Esophagus mucosa (tissue), 1 donor: ENCODE data around the gene POLR3E. TPM values are rescaled to one million over a fixed set of nuclear protein-coding genes. Genes with fewer than 3 reads are reported as not detected.

Experiments used
- ATAC-seq: fragments of 200-7000 bp; cut with Tn5 transposase; one replicate; pipeline ENCODE4 v1.9.1; 2020
- total RNA-seq: library from RNA; stranded (reverse); gene quantifications from one replicate; pipeline ENCODE4 v1.2.4, GENCODE V29; 2023
- donor health status: DM: yes; HTN: yes; CAD: no.

The POLR3E gene
- total RNA-seq, 1 donor from 2014 or later, result 28.2 TPM

DNA sequence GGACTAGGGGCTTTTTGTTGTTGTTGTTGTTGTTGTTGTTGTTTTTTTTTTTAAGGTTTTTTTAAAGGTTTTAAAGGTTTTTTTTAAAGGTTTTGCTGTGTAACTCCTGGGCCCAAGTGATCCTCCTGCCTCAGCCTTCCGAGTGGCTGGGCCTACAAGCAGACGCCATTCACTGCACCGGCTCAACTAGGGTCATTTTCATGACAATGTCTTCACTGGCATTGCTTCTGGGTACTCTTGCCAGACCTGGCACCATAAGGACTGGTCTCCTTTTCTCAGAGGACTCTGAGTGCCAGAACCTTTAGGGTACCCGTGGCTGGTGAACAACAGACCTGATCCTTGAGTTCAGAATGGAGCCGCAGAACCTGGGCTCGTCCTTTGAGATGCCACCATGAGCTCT lies 20.4 kb downstream of the POLR3E start:
- ATAC-seq, result no peak

- no peak for ATAC-seq
Measured at GRCh38 chr16:22318690-22319358, 21.6 kb downstream of the POLR3E start.

DNA sequence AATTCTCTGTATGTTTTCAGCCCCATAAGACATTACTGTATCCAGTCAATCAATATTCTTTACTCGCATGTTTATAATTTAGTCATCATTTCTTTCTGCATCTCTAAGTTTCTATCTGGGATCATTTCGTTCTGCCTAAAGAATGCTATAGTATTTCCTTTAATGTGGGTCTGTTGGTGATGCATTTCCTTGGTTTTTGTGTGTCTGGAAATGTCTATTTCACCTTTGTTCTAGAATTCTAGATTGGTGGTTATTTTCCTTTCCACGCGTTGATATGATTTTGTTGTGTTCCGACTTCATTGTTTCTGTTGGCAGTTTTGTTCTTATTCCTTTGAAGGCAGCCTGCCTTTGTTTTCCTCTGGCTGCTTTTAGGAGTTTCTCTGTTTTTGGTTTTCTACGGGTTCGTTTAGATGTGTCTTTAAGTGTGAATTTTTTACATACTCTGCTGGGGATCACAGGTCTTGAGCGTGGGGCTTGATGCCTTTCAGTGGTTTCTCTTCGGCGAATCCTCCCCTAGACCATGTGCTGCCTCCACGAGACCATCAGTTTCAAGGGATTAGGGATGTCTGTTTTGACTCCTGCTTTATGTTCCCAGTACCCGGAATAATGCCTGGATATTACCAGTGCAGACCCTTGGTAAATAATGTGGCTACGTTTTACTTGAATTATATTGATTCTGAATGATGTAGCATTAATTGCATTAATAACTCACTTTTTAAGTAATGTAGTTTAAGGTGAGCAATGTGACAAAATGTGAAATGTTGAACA lies 23.5 kb downstream of the POLR3E start:
- no peak for ATAC-seq

GRCh38 chr16:22321340-22322001 lies 24.3 kb downstream of the POLR3E start:
- peak; percentile 77 for ATAC-seq

DNA sequence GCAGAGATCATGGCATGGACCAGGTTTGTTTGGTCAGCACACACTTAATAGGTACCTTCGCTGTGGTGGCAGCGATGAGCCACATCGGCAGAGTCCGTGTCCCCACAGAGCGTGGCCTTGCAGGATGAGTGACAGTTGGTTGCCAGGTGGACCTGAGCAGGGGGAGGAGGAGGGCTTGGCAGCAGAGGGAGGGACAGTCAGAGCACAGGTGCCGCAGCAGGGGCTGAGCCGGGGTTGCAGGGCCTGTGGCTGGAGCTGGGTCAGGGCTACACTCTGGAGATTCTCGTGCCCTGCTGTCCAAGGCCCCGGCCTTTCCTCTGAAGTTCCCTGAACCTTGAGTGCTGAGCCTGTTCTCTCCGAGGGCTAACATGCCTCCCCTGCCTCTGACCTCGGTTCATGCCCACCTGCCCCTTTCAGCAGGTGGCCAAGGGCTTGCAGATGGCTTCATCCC lies 24.8 kb downstream of the POLR3E start:
- no peak for ATAC-seq

GRCh38 chr16:22322741-22323140 lies 25.5 kb downstream of the POLR3E start:
- ATAC-seq, result no peak

GRCh38 chr16:22323173-22323958 lies 26.2 kb downstream of the POLR3E start:
- ATAC-seq, result no peak

DNA sequence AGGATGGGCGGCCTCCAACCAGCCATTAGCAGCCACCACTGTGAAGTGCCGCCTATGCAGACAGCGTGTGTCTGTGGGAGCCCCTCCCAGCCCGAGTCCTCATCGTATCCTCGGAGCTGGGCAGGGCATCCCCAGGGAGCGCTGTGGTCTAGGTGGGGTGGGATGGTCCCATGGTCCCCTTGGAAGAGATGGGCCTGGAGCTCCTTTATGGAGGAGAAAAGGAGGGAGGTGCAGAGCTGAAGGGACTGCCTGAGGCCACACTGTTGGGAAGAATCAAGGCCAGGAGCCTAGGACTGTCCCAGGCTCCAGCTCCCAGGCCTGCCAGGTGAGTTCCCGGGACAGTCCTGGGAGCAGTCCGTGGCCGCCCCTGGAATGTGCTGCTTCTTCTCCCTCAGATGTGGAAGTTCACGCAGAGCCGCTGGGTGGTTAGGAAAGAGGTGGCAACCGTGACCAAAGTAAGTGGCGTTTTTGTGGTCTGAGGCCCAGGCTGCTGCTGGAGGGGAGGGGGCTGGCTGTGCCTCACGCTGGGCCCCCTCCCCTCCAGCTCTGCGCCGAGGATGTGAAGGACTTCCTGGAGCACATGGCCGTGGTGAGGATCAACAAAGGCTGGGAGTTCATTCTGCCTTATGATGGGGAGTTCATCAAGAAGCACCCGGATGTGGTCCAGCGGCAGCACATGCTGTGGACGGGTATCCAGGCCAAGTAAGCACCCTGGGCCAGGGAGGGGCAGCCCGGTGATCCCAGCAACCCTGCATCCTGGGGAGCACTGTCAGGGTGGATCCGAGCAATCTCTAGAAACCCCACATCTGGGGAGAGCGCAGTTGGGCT lies 27.0 kb downstream of the POLR3E start:
- ATAC-seq, result no peak

DNA sequence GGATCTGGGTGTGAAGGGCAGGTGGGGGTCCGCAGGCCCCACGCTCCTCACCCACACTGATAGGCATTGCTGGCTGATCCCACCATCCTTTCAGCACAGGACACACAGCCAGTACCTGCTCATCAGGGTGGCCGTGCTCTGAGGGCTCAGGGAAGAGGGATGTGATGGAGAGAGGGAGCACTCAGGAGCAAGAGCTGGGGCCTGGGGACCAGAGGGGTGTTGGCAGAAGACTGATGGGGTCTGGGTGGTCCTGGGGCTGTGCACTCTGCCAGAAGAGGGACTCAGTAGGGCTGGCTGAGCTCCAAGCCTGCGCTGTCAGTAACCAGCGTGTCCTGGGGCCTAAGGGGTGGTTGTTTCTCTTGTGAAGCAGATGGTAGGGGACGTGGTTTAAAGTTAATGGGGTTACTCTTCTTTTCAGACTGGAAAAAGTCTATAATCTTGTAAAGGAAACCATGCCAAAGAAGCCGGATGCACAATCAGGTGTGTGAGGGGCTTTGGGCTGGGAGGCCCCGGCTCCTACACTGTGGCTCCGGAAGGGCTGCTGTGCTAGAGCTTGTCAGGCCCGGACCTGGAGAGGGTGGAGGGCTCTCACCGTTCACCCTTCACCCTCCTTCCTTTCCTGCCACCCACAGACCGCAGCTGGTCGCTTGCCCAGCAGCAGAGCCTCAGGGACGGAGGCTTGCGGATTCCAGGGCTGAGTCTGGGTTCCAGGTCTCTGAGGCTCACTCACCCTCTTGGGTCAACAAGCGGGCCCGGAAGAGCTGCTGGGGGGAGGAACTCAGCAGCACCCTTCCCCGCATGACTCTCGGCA lies 27.8 kb downstream of the POLR3E start:
- no peak for ATAC-seq

DNA sequence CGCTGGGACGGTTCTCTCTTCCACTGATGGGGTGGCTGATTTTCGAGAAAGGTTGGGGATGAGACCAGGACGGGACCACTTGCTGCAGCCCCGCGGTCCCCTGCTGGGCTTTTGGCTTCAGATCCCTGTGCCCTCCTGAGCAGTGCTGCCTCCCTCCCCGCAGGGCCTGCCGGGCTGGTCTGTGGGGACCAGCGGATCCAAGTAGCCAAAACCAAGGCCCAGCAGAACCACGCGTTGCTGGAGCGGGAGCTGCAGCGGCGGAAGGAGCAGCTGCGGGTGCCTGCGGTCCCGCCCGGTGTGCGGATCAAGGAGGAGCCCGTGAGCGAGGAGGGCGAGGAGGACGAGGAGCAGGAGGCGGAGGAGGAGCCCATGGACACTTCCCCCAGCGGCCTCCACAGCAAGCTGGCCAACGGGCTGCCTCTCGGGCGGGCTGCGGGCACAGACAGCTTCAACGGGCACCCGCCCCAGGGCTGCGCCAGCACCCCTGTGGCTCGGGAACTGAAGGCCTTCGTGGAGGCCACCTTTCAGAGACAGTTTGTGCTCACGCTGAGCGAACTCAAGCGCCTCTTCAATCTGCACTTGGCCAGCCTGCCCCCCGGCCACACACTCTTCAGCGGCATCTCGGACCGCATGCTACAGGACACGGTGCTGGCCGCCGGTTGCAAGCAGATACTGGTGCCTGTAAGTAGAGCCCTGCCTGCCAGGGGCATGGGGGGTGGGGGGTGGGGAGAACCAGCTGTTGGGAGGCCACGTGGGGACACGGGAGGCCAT lies 28.6 kb downstream of the POLR3E start:
- no peak for ATAC-seq

- no peak for ATAC-seq
Measured at GRCh38 chr16:22326369-22326652, 29.1 kb downstream of the POLR3E start.

DNA sequence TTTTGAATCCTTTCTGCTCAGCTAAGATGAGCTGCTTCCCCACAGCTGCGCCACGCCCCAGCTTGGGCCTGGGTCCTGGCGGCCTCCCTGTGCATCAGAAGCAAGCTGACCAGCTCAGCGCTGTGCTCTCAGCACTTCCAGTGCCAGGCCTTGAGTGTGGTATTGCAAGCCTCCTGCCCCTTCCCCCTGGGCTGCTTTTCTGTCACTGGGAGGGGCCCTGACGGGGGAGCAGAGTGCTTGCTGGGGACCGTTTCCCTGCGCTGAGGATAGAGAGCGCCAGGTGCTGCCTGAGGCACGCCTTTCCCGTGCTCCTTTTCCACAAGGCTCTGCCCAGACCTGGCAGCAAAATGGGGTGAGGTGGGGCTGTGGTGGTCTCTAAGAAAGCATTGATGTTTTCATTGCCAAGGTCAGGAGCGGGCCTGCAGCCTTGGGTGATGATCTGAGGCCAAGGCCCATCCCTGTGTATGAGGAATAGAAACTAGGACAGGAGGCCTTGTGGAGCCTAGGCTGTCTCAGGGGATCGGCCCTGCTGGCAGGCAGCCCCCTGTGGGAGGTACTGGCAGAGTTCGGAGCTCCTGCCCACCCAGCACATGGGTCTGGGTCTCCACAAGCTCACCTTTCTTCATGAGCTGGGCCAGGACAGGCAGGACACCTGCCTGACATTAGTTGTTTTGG lies 29.7 kb downstream of the POLR3E start:
- no peak for ATAC-seq

DNA sequence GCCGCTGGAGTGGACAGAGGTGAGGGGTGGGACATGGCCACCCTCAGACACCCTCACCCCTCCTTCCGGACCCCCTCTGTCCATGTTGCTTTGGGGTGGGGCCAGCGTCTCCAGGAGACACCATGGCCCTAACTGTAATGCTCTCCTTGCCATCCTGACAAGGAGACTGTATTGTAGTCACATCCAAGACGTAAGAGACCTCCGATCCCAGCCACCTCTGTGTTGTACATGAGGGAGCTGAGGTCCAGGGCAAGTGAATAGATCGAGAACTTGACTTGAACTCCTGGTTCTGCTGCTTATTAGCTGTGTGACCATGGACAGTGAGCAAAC lies 30.2 kb downstream of the POLR3E start:
- no peak for ATAC-seq

- ATAC-seq, result no peak
Measured at GRCh38 chr16:22328081-22328725, 31.0 kb downstream of the POLR3E start.

DNA sequence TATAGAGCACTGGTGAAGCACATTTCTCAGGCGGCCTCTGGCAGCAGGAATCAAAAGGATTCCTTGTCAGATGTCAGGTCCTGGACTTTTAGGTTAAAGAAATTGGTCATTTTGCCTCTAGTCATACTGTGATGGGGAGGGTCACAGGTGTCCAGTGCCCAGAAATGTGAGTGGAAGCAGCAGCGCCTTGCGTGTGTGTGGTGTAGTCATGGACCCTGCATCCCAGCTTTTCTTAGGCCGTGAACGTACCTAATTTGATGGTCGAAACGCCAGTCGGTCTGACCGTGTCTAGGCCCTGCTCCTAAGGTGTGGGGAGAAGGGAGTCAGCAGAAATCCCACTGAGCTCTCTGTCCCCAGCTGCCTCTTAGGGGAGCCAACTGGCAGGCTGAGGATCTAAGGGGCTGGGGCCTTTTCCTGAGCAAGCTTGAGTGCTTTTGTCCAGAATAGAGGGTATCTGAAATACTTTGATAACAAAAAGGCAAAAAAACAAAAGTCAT lies 32.0 kb downstream of the POLR3E start:
- ATAC-seq, result no peak

DNA sequence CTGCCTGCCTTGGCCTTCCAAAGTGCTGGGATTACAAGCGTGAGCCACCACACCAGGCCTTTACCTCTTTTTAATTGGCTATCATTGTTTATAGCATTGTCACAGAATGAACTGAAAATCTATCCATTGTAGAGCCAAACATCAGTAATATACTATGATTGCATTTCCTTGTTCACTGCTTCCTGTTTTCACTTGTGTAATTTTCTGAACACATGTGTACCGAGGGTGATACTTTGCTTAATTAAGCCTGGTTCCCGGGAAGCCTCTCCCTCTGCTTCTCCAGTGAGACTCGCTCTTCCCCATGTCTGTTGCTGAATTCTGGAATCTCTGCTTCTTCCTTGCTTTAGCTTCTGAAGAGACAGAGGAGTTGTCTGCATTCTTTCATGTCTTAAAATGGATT lies 33.1 kb downstream of the POLR3E start:
- no peak for ATAC-seq

- ATAC-seq, result no peak
Measured at GRCh38 chr16:22333457-22333994, 36.3 kb downstream of the POLR3E start.

GRCh38 chr16:22335668-22336246 lies 38.5 kb downstream of the POLR3E start:
- peak; percentile 28 for ATAC-seq

DNA sequence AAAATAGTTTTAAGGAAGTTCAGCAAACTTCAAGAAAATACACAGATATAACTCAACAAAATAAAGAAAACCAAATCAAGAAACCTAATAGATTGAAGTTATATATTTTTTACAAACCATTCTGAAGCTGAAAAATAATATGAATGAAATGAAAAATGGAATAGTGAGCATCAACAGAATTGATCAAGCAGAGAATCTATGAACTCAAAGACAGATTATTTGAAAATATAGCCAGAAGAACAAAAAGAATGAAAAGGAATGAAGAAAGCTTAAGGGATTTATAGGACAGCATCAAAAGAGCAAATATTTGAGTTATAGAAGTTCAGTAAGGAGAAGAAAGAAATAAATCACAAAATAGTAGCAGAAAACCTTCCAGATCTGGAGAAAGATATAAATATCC lies 39.4 kb downstream of the POLR3E start:
- no peak for ATAC-seq
